OCI-LY3 (cell line): ENCODE results near the gene CHST8.
"Not testable (repeated sequence)": the region's sequence is repeated elsewhere in the genome, so short reads cannot be mapped to it uniquely, and the experiment has no call there.

Experiments
- EZH2phosphoT487 ChIP-seq: fragments of 200-600 bp; shearing (Covaris generic); IDR thresholded peaks from 2 replicates; pipeline ENCODE4 v1.6.1; 2018; ENCODE audit warnings: antibody characterized with exemption, mixed run types, low read depth
- TF ChIP-seq, protein P1 (sequence below): fragments of 200-600, 300-600 bp; sonication (generic); IDR thresholded peaks from 2 replicates; pipeline ENCODE4 v1.5.1; 2014; ENCODE audit warnings: antibody characterized with exemption, low read length, low read depth

DNA sequence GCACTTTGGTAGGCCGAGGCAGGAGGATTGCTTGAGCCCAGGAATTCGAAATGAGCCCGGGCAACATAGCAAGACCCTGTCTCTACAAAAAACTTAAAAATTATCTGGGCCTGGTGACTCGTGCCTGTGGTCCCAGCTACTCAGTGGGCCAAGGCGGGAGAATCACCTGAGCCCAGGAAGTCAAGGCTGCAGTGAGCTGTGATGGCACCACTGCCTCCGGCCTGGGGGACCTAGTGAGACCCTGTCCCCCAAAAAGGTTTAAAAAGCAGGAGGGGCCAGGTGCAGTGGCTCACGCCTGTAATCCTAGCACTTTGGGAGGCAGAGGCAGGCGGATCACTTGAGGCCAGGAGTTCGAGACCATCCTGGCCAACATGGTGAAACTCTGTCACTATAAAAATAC is 41.6 kb downstream of the CHST8 start:
- TF ChIP-seq, protein P1, sequence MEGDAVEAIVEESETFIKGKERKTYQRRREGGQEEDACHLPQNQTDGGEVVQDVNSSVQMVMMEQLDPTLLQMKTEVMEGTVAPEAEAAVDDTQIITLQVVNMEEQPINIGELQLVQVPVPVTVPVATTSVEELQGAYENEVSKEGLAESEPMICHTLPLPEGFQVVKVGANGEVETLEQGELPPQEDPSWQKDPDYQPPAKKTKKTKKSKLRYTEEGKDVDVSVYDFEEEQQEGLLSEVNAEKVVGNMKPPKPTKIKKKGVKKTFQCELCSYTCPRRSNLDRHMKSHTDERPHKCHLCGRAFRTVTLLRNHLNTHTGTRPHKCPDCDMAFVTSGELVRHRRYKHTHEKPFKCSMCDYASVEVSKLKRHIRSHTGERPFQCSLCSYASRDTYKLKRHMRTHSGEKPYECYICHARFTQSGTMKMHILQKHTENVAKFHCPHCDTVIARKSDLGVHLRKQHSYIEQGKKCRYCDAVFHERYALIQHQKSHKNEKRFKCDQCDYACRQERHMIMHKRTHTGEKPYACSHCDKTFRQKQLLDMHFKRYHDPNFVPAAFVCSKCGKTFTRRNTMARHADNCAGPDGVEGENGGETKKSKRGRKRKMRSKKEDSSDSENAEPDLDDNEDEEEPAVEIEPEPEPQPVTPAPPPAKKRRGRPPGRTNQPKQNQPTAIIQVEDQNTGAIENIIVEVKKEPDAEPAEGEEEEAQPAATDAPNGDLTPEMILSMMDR = not testable (repeated sequence)
- not testable (repeated sequence) for TF ChIP-seq EZH2phosphoT487
